ENCODE data around the gene FLNC. TPM values are rescaled to one million over a fixed set of nuclear protein-coding genes. Genes with fewer than 3 reads are reported as not detected.

The FLNC gene
- total RNA-seq, 4 donors from 2014 or later: 16.5 to 126 (median 105) TPM

DNA sequence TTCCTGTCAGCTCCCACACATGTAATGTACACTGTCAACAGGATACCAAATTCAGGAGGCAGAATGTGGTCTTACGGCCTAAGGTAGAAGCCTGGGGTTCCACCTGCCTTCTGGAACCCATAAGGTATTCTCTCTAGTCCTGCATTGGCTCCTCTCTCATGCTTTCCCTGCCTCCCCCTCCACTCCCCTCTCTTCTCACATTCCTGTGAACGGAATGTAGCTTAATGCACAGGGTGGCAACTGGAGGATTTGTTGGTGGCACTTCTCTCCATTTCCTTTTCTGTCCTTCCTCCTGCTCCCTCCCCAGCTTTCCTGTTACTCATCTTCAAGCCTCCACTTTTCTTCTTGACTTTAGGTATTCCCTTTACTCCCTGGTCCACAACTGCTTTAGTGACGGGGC is 11.5 kb upstream of the FLNC start:
- Histone ChIP-seq H3K36me3 (no peaks in the 10 kb centered on the region), H3K27me3 (no peaks in the 10 kb centered on the region), H3K9me3 (no peaks in the 10 kb centered on the region), H3K27ac (no peak overlapping the region), H3K4me3 (no peak overlapping the region), H3K4me1 (no peaks in the 10 kb centered on the region)
- TF ChIP-seq, protein P1, sequence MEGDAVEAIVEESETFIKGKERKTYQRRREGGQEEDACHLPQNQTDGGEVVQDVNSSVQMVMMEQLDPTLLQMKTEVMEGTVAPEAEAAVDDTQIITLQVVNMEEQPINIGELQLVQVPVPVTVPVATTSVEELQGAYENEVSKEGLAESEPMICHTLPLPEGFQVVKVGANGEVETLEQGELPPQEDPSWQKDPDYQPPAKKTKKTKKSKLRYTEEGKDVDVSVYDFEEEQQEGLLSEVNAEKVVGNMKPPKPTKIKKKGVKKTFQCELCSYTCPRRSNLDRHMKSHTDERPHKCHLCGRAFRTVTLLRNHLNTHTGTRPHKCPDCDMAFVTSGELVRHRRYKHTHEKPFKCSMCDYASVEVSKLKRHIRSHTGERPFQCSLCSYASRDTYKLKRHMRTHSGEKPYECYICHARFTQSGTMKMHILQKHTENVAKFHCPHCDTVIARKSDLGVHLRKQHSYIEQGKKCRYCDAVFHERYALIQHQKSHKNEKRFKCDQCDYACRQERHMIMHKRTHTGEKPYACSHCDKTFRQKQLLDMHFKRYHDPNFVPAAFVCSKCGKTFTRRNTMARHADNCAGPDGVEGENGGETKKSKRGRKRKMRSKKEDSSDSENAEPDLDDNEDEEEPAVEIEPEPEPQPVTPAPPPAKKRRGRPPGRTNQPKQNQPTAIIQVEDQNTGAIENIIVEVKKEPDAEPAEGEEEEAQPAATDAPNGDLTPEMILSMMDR (IDR thresholded peaks at IDR 0.05): no peak
- no peak for TF ChIP-seq POLR2A (IDR thresholded peaks at IDR 0.05)
- intact Hi-C loops (cut with DNase I; ENCODE audit: low total_unique reads): no loop called here
- no peak for DNase-seq

DNA sequence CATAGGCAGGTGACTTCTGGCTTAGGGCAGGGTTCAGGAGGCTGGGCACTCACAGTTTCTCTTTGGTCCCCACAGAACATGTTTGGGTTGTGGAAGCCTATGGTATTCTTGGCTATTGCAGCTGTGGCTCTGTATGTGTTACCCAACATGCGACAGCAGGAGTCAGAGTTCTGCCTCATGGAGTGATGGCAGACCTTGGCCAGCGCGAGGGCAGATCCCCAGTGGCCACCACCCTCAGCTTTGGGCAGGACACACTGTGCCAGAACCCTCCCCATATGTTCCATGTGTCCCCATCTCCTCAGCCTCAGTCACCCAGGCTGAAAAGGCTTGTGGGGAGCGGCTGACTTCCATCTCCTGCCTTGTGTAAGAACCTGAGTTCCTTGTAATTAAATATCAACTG is 8.5 kb upstream of the FLNC start:
- H3K27ac ChIP-seq: no peak overlapping the region
- intact Hi-C loops (cut with DNase I; ENCODE audit: low total_unique reads): no loop called here

DNA sequence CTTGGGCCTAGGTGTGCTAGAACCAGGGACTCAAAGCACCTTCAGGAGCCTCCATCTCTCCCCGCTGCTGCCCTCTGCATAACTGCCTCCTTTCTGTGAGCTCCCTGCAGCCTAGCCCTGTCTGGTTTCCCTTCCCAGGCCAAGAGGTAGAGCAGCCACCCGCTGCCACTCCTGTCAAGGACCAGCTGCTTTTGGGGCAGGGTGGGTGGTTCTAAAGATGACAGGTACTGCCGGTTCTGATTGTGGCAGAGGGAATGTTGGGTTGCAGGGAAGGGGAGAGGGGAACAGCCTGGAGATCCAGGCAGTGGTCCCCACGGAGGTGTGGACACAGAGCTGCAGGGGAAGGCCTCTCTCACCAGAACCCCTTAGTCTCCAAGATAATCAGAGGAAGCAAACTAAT is 3.7 kb upstream of the FLNC start:
- Histone ChIP-seq H3K27ac (peak overlapping the region; percentile 76 to 94), H3K9me3 (no peaks in the 10 kb centered on the region), H3K27me3 (no peaks in the 10 kb centered on the region), H3K36me3 (no peaks in the 10 kb centered on the region), H3K4me3 (no peak overlapping the region), H3K4me1 (peaks cover 0 to 3% of the 10 kb centered on the region in 2 donors)
- intact Hi-C loops (cut with DNase I; ENCODE audit: low total_unique reads): no loop called here
- TF ChIP-seq, protein P1 (IDR thresholded peaks at IDR 0.05): no peak
- TF ChIP-seq POLR2A (IDR thresholded peaks at IDR 0.05): no peak
- no peak for DNase-seq

More for the DNA sequence above, 8.5 kb upstream of the FLNC start:
- DNase-seq: no peak
- no peak for TF ChIP-seq POLR2A (IDR thresholded peaks at IDR 0.05)
- TF ChIP-seq, protein P1 (IDR thresholded peaks at IDR 0.05): no peak
- Histone ChIP-seq H3K36me3 (no peaks in the 10 kb centered on the region), H3K4me3 (no peak overlapping the region), H3K4me1 (no peaks in the 10 kb centered on the region), H3K9me3 (no peaks in the 10 kb centered on the region), H3K27me3 (no peaks in the 10 kb centered on the region)

DNA sequence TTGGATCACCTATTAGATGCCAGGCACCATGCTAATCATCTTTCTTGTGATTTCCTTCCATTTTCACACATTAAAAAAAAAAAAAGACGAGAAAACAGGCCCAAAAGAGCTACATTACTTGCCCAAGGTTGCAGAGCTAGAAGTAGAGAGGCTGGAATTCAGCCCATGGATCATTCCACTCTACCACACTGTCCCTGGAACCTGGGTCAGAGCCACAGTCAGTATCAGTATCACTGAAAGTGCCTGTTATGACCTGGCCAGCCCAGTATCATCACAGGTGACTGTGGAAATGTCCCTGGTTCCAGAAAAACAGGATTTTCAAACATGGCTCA is 3.3 kb upstream of the FLNC start:
- DNase-seq: no peak
- intact Hi-C loops (cut with DNase I; ENCODE audit: low total_unique reads): no loop called here
- no peak for TF ChIP-seq POLR2A (IDR thresholded peaks at IDR 0.05)
- TF ChIP-seq, protein P1 (IDR thresholded peaks at IDR 0.05): no peak
- peaks cover 0 to 3% of the 10 kb centered on the region in 2 donors for H3K4me1 ChIP-seq
- no peaks in the 10 kb centered on the region for H3K27me3 ChIP-seq
- H3K4me3 ChIP-seq: no peak overlapping the region
- no peaks in the 10 kb centered on the region for H3K9me3 ChIP-seq
- no peaks in the 10 kb centered on the region for H3K36me3 ChIP-seq
- H3K27ac ChIP-seq: peak overlapping the region; percentile 76 to 94

DNA sequence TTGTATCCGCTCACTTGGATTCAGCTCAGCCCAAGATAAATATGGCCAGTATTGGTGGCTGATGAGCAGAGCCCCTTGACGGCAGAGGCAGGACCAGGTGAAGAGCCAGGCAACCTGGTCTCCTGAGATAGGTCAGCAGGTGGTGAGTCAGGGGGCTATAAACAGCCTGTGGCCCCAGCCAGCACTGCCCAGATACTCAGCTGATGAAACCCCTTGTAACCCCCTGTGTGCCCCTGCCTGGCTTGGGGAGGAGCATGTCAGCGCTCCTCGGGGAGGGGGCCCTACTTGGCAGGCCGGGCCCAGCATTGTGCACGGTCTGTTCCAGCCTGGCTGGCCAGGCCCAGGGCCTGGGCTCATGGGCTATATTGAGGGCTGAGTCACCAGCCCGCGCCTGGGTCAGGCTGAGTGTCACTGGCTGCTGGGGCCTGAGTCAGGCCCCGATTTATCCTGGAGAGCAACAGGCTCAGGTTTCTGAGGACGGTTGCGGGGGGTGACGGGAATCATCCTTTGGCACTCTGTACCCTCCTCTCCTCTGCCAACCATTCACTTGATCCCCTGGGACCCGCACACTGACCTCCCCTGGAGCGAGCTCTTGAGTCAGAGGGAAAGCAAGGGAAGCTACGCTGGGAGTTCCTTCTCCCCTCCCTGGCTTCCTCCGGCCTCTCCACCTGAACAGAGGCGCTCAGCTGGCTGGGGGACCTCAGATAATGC is 2.8 kb upstream of the FLNC start:
- Histone ChIP-seq H3K27ac (peak overlapping the region; percentile 76 to 94), H3K9me3 (no peaks in the 10 kb centered on the region), H3K36me3 (no peaks in the 10 kb centered on the region), H3K4me3 (no peak overlapping the region), H3K4me1 (peaks cover 0 to 3% of the 10 kb centered on the region in 2 donors), H3K27me3 (no peaks in the 10 kb centered on the region)
- TF ChIP-seq, protein P1 (IDR thresholded peaks at IDR 0.05): no peak
- TF ChIP-seq POLR2A (IDR thresholded peaks at IDR 0.05): no peak
- intact Hi-C loops (cut with DNase I; ENCODE audit: low total_unique reads): no loop called here
- peak in 1 of 2 donors; percentile 66 for DNase-seq

Data from uterus (tissue), 4 donors.